ENCODE results near the gene LIN28B.

Gene LIN28B

GRCh38 chr6:104930939-104931338, 26.0 kb upstream of the LIN28B start:
- Histone ChIP-seq H3K27me3 (ENCODE audit: insufficient read depth, poor library complexity, severe bottlenecking) (no peaks in the 10 kb centered on the region), H3K27ac (replicated peaks) (no peak overlapping the region), H3K4me3 (replicated peaks; ENCODE audit: insufficient read depth, low read length) (no peak overlapping the region)
- no peak for DNase-seq (ENCODE audit: low read depth in 1 of 2, low spot score in 1 of 2)
- TF ChIP-seq CTCF (IDR thresholded peaks at IDR 0.05; ENCODE audit: insufficient read depth, low read length) (no peak), POLR2AphosphoS5 (IDR thresholded peaks at IDR 0.05; ENCODE audit: low read depth) (no peak), REST (IDR thresholded peaks at IDR 0.05; ENCODE audit: insufficient replicate concordance, low read depth) (no peak), SPI1 (IDR thresholded peaks at IDR 0.05; ENCODE audit: borderline replicate concordance, low read depth) (no peak), GABPA (IDR thresholded peaks at IDR 0.05; ENCODE audit: low read depth) (no peak)

DNA sequence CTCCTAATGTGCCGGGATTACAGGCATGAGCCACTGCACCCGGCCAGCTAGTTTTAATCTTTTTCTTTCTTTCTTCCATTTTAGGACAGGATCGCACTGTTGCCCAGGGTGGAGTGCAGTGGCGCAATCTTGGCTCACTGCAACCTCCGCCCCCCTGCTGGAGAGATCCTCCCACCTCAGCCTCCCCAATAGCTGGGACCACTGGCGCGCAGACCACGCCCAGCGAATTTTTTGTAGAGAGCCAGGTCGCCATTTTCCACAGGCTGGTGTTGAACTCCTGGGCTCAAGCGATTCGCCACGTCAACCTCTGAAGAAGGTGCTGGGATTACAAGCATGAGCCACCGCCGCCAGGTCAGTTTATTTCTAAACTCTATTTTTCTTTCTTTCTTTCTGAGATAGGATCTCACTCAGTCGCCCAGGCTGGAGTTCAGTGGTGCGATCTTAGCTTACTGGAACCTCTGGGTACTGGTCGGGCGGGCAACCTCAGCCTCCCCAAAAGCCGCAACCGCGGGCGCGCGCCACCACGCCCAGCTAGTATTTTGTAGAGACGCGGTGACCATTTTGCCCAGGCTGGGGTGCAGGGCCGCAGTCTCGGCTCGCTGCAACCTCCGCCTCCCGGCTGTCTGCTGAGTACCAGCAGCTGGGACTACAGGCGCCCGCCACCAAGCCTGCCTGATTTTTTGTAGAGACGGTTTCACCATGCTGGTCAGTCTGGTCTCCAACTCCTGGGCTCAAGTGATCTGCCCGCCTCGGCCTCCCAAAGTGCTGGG, 20.0 kb upstream of the LIN28B start:
- peaks cover 3% of the 10 kb centered on the region for H3K27me3 ChIP-seq (ENCODE audit: insufficient read depth, poor library complexity, severe bottlenecking)
- no peak overlapping the region for H3K27ac ChIP-seq (replicated peaks)
- no peak overlapping the region for H3K4me3 ChIP-seq (replicated peaks; ENCODE audit: insufficient read depth, low read length)
- TF ChIP-seq GABPA (IDR thresholded peaks at IDR 0.05; ENCODE audit: low read depth): no peak
- no peak for TF ChIP-seq CTCF (IDR thresholded peaks at IDR 0.05; ENCODE audit: insufficient read depth, low read length)
- no peak for DNase-seq (ENCODE audit: low read depth in 1 of 2, low spot score in 1 of 2)

- no peak for DNase-seq (ENCODE audit: low read depth in 1 of 2, low spot score in 1 of 2)
- Histone ChIP-seq H3K27ac (replicated peaks) (no peak overlapping the region), H3K4me3 (replicated peaks; ENCODE audit: insufficient read depth, low read length) (no peak overlapping the region), H3K27me3 (ENCODE audit: insufficient read depth, poor library complexity, severe bottlenecking) (peaks cover 12% of the 10 kb centered on the region)
- no peak for TF ChIP-seq GABPA (IDR thresholded peaks at IDR 0.05; ENCODE audit: low read depth)
- TF ChIP-seq CTCF (IDR thresholded peaks at IDR 0.05; ENCODE audit: insufficient read depth, low read length): no peak
- TF ChIP-seq SPI1 (IDR thresholded peaks at IDR 0.05; ENCODE audit: borderline replicate concordance, low read depth): no peak
- TF ChIP-seq POLR2AphosphoS5 (IDR thresholded peaks at IDR 0.05; ENCODE audit: low read depth): no peak
- TF ChIP-seq REST (IDR thresholded peaks at IDR 0.05; ENCODE audit: insufficient replicate concordance, low read depth): no peak
These were observed 16.5 kb upstream of the LIN28B start for GRCh38 chr6:104940238-104940892.
